Measurements from ENCODE around the gene SLC34A2.

DNA sequence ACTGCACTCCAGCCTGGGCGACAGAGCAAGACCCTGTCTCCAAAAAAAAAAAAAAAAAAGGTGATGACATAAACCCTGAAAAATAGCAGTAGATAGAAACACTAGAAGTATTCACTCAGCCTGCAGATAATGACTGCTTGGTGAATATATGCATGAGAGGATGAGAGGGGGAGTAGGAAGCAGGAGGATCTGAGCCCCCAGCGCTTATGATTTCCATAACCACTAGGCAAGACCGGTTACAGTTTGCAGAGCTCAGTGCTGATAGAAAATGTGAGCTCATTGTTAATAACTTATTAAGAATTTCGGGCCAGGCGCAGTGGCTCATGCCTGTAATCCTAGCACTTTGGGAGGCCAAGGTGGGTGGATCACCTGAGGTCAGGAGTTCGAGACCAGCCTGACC is 40.8 kb upstream of the SLC34A2 start:
- no peak for TF ChIP-seq POLR2AphosphoS5 (IDR thresholded peaks at IDR 0.05; ENCODE audit: low read depth, low read length)
- TF ChIP-seq, protein P1, sequence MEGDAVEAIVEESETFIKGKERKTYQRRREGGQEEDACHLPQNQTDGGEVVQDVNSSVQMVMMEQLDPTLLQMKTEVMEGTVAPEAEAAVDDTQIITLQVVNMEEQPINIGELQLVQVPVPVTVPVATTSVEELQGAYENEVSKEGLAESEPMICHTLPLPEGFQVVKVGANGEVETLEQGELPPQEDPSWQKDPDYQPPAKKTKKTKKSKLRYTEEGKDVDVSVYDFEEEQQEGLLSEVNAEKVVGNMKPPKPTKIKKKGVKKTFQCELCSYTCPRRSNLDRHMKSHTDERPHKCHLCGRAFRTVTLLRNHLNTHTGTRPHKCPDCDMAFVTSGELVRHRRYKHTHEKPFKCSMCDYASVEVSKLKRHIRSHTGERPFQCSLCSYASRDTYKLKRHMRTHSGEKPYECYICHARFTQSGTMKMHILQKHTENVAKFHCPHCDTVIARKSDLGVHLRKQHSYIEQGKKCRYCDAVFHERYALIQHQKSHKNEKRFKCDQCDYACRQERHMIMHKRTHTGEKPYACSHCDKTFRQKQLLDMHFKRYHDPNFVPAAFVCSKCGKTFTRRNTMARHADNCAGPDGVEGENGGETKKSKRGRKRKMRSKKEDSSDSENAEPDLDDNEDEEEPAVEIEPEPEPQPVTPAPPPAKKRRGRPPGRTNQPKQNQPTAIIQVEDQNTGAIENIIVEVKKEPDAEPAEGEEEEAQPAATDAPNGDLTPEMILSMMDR (IDR thresholded peaks at IDR 0.05) = no peak

Data from Panc1 (cell line).